ENCODE results near the gene MPHOSPH9.
"Not testable (repeated sequence)": the region's sequence is repeated elsewhere in the genome, so short reads cannot be mapped to it uniquely, and the experiment has no call there.

Gene MPHOSPH9

GRCh38 chr12:123251403-123252076 lies 18.6 kb upstream of the MPHOSPH9 start:
- no peaks in the 10 kb centered on the region for H3K27me3 ChIP-seq (ENCODE audit: insufficient read depth, poor library complexity, severe bottlenecking)
- no peak overlapping the region for H3K4me3 ChIP-seq (replicated peaks; ENCODE audit: insufficient read depth, low read length)
- TF ChIP-seq CTCF (IDR thresholded peaks at IDR 0.05; ENCODE audit: insufficient read depth, low read length) (no peak), POLR2AphosphoS5 (IDR thresholded peaks at IDR 0.05; ENCODE audit: low read depth) (no peak), REST (IDR thresholded peaks at IDR 0.05; ENCODE audit: insufficient replicate concordance, low read depth) (no peak), GABPA (IDR thresholded peaks at IDR 0.05; ENCODE audit: low read depth) (no peak), SPI1 (IDR thresholded peaks at IDR 0.05; ENCODE audit: borderline replicate concordance, low read depth) (no peak)
- no peak for DNase-seq (ENCODE audit: low read depth in 1 of 2, low spot score in 1 of 2)
- no peak overlapping the region for H3K27ac ChIP-seq (replicated peaks)

GRCh38 chr12:123250471-123251383 lies 17.8 kb upstream of the MPHOSPH9 start:
- Histone ChIP-seq H3K4me3 (replicated peaks; ENCODE audit: insufficient read depth, low read length) (no peak overlapping the region), H3K27me3 (ENCODE audit: insufficient read depth, poor library complexity, severe bottlenecking) (no peaks in the 10 kb centered on the region), H3K27ac (replicated peaks) (no peak overlapping the region)
- no peak for DNase-seq (ENCODE audit: low read depth in 1 of 2, low spot score in 1 of 2)
- TF ChIP-seq SPI1 (IDR thresholded peaks at IDR 0.05; ENCODE audit: borderline replicate concordance, low read depth) (no peak), GABPA (IDR thresholded peaks at IDR 0.05; ENCODE audit: low read depth) (no peak), POLR2AphosphoS5 (IDR thresholded peaks at IDR 0.05; ENCODE audit: low read depth) (no peak), REST (IDR thresholded peaks at IDR 0.05; ENCODE audit: insufficient replicate concordance, low read depth) (no peak)

GRCh38 chr12:123248996-123249741 lies 16.2 kb upstream of the MPHOSPH9 start:
- H3K27ac ChIP-seq (replicated peaks); H3K4me3 ChIP-seq (replicated peaks; ENCODE audit: insufficient read depth, low read length); H3K27me3 ChIP-seq (ENCODE audit: insufficient read depth, poor library complexity, severe bottlenecking); DNase-seq (ENCODE audit: low read depth in 1 of 2, low spot score in 1 of 2): not testable (repeated sequence)

- not testable (repeated sequence) for H3K27me3 ChIP-seq (ENCODE audit: insufficient read depth, poor library complexity, severe bottlenecking); DNase-seq (ENCODE audit: low read depth in 1 of 2, low spot score in 1 of 2); H3K4me3 ChIP-seq (replicated peaks; ENCODE audit: insufficient read depth, low read length); H3K27ac ChIP-seq (replicated peaks)
Measured at GRCh38 chr12:123248129-123248528, 15.2 kb upstream of the MPHOSPH9 start.

GRCh38 chr12:123245678-123246077 lies 12.7 kb upstream of the MPHOSPH9 start:
- Histone ChIP-seq H3K27ac (replicated peaks) (no peak overlapping the region), H3K27me3 (ENCODE audit: insufficient read depth, poor library complexity, severe bottlenecking) (no peaks in the 10 kb centered on the region), H3K4me3 (replicated peaks; ENCODE audit: insufficient read depth, low read length) (no peak overlapping the region)
- TF ChIP-seq CTCF (IDR thresholded peaks at IDR 0.05; ENCODE audit: insufficient read depth, low read length) (no peak), SPI1 (IDR thresholded peaks at IDR 0.05; ENCODE audit: borderline replicate concordance, low read depth) (peak; percentile 83)
- DNase-seq (ENCODE audit: low read depth in 1 of 2, low spot score in 1 of 2), result no peak

Data from HL-60 (cell line).